Measurements from ENCODE around the gene CD82.

CD82 gene

DNA sequence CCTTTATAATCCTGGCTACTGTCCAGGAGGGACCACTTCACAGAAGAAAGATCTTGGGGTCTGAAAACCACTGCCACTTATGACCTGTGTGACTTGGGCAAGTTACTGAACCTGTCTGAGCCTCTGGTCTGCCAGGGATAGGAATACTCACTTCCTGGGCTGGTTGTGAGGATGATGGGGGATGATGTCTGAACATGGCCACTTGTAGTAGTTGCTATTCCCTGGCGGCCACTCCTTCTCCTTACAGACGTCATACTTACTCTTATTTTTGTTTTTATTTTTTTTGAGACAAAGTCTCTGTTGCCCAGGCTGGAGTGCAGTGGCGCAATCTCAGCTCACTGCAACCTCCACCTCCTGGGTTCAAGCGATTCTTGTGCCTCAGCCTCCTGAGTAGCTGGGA lies 26.1 kb downstream of the CD82 start:
- Histone ChIP-seq H3K4me1 (ENCODE audit: control insufficient read depth, insufficient read depth, low read length) (peaks cover 4% of the 10 kb centered on the region; the same call in 1 of the 2 replicates), H3K27ac (ENCODE audit: low read length) (no peak overlapping the region), H3K36me3 (ENCODE audit: control insufficient read depth, insufficient read depth, low read length) (no peaks in the 10 kb centered on the region), H3K27me3 (ENCODE audit: control insufficient read depth, insufficient read depth, low read length) (no peaks in the 10 kb centered on the region), H3K9me3 (ENCODE audit: control insufficient read depth, insufficient read depth, low read length) (no peaks in the 10 kb centered on the region), H3K4me3 (ENCODE audit: low read length) (no peak overlapping the region)
- no peak for DNase-seq (ENCODE audit: low read depth, low spot score)
- WGBS (ENCODE audit: insufficient coverage, insufficient read length), result no CpG with 5 or more reads among the region's 4 CpGs

GRCh38 chr11:44592125-44592940 lies 26.9 kb downstream of the CD82 start:
- Histone ChIP-seq H3K4me1 (ENCODE audit: control insufficient read depth, insufficient read depth, low read length) (peaks cover 3% of the 10 kb centered on the region; the same call in 1 of the 2 replicates), H3K27me3 (ENCODE audit: control insufficient read depth, insufficient read depth, low read length) (no peaks in the 10 kb centered on the region), H3K4me3 (ENCODE audit: low read length) (no peak overlapping the region), H3K9me3 (ENCODE audit: control insufficient read depth, insufficient read depth, low read length) (no peaks in the 10 kb centered on the region), H3K36me3 (ENCODE audit: control insufficient read depth, insufficient read depth, low read length) (no peaks in the 10 kb centered on the region), H3K27ac (ENCODE audit: low read length) (no peak overlapping the region)
- DNase-seq (ENCODE audit: low read depth, low spot score), result no peak
- WGBS (ENCODE audit: insufficient coverage, insufficient read length), result no CpG with 5 or more reads among the region's 13 CpGs

- Histone ChIP-seq H3K9me3 (ENCODE audit: control insufficient read depth, insufficient read depth, low read length) (no peaks in the 10 kb centered on the region), H3K4me3 (ENCODE audit: low read length) (no peak overlapping the region), H3K27ac (ENCODE audit: low read length) (no peak overlapping the region), H3K27me3 (ENCODE audit: control insufficient read depth, insufficient read depth, low read length) (no peaks in the 10 kb centered on the region), H3K4me1 (ENCODE audit: control insufficient read depth, insufficient read depth, low read length) (peaks cover 2% of the 10 kb centered on the region; the same call in 1 of the 2 replicates), H3K36me3 (ENCODE audit: control insufficient read depth, insufficient read depth, low read length) (no peaks in the 10 kb centered on the region)
- no peak for DNase-seq (ENCODE audit: low read depth, low spot score)
- no CpG with 5 or more reads among the region's 8 CpGs for WGBS (ENCODE audit: insufficient coverage, insufficient read length)
These were observed 27.8 kb downstream of the CD82 start for GRCh38 chr11:44593251-44593650.

GRCh38 chr11:44595006-44595405 lies 29.5 kb downstream of the CD82 start:
- no CpG with 5 or more reads among the region's 6 CpGs for WGBS (ENCODE audit: insufficient coverage, insufficient read length)
- DNase-seq (ENCODE audit: low read depth, low spot score), result no peak
- no peak overlapping the region for H3K4me3 ChIP-seq (ENCODE audit: low read length)
- H3K4me1 ChIP-seq (ENCODE audit: control insufficient read depth, insufficient read depth, low read length), result peaks cover 2% of the 10 kb centered on the region; the same call in 1 of the 2 replicates
- no peaks in the 10 kb centered on the region for H3K36me3 ChIP-seq (ENCODE audit: control insufficient read depth, insufficient read depth, low read length)
- no peaks in the 10 kb centered on the region for H3K9me3 ChIP-seq (ENCODE audit: control insufficient read depth, insufficient read depth, low read length)
- H3K27ac ChIP-seq (ENCODE audit: low read length), result no peak overlapping the region
- H3K27me3 ChIP-seq (ENCODE audit: control insufficient read depth, insufficient read depth, low read length), result no peaks in the 10 kb centered on the region

DNA sequence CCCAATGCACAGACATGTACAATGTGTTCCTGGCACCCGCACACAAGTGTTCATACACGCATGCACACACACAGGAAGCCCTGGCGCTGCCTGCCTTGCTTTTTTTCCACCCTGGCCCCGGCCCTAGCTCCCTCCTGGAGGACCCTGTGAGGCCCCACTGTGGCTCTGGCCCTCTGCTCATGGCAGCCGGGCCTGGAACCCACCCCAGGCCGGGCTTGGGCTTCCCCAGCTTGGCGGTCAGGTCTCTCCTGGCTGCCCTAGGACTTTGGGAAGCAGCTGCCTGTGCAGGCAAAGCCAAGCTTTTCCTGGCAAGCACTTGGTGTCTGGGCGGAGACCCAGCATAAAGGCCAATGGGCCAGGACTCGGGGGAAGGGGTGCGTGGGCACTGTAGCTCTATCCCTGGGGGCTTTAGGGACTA lies 30.5 kb downstream of the CD82 start:
- Histone ChIP-seq H3K27ac (ENCODE audit: low read length) (no peak overlapping the region), H3K4me1 (ENCODE audit: control insufficient read depth, insufficient read depth, low read length) (peaks cover 2% of the 10 kb centered on the region; the same call in 1 of the 2 replicates), H3K27me3 (ENCODE audit: control insufficient read depth, insufficient read depth, low read length) (no peaks in the 10 kb centered on the region), H3K9me3 (ENCODE audit: control insufficient read depth, insufficient read depth, low read length) (no peaks in the 10 kb centered on the region), H3K36me3 (ENCODE audit: control insufficient read depth, insufficient read depth, low read length) (no peaks in the 10 kb centered on the region), H3K4me3 (ENCODE audit: low read length) (no peak overlapping the region)
- no peak for DNase-seq (ENCODE audit: low read depth, low spot score)
- WGBS (ENCODE audit: insufficient coverage, insufficient read length), result no CpG with 5 or more reads among the region's 10 CpGs

DNA sequence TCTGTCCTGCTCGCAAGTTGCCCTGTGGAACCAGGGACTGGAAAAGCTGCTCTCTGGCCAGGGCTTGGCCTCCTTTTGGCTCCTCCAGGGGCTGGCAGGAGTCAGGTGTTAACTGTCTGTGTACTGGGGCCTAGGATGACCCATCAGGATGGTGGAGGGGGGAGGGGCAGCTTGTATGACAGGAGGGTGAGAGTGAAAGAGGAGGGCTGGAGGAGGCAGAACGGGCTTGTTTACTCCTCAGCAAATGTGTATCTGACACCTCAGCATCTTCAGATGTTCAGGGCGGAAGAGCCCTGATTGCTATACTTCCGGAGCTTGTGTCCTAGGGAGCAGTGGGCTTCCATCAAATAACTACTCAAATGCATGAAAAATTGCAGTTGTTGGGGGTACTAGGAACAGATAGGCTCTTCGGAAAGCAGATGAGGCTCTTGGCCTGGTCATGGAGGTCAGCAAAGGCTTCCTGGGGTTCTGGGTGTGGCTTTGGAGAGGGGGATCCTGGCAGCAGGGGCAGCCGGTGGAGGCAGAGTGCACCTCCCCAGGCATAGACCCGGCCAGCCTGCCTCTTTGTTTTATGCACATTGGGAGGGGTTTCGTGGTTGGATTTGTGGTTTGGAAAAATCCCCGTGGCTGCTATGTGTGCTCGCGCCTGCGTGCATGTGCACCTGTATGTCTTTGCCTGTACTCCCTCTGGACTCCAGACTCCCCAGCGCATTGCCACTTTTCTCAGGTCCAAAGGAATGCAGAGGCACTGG lies 31.2 kb downstream of the CD82 start:
- H3K27me3 ChIP-seq (ENCODE audit: control insufficient read depth, insufficient read depth, low read length), result no peaks in the 10 kb centered on the region
- peaks cover 2% of the 10 kb centered on the region; the same call in 1 of the 2 replicates for H3K4me1 ChIP-seq (ENCODE audit: control insufficient read depth, insufficient read depth, low read length)
- H3K36me3 ChIP-seq (ENCODE audit: control insufficient read depth, insufficient read depth, low read length), result no peaks in the 10 kb centered on the region
- DNase-seq (ENCODE audit: low read depth, low spot score), result no peak
- H3K27ac ChIP-seq (ENCODE audit: low read length), result no peak overlapping the region
- WGBS (ENCODE audit: insufficient coverage, insufficient read length), result no CpG with 5 or more reads among the region's 13 CpGs
- no peak overlapping the region for H3K4me3 ChIP-seq (ENCODE audit: low read length)
- no peaks in the 10 kb centered on the region for H3K9me3 ChIP-seq (ENCODE audit: control insufficient read depth, insufficient read depth, low read length)

GRCh38 chr11:44597358-44598012 lies 32.0 kb downstream of the CD82 start:
- no peak for DNase-seq (ENCODE audit: low read depth, low spot score)
- Histone ChIP-seq H3K36me3 (ENCODE audit: control insufficient read depth, insufficient read depth, low read length) (no peaks in the 10 kb centered on the region), H3K4me3 (ENCODE audit: low read length) (no peak overlapping the region), H3K4me1 (ENCODE audit: control insufficient read depth, insufficient read depth, low read length) (peaks cover 2% of the 10 kb centered on the region; the same call in 1 of the 2 replicates), H3K9me3 (ENCODE audit: control insufficient read depth, insufficient read depth, low read length) (no peaks in the 10 kb centered on the region), H3K27ac (ENCODE audit: low read length) (no peak overlapping the region), H3K27me3 (ENCODE audit: control insufficient read depth, insufficient read depth, low read length) (no peaks in the 10 kb centered on the region)
- WGBS (ENCODE audit: insufficient coverage, insufficient read length), result no CpG with 5 or more reads among the region's 5 CpGs

- WGBS (ENCODE audit: insufficient coverage, insufficient read length), result no CpG with 5 or more reads among the region's 1 CpG
- no peak for DNase-seq (ENCODE audit: low read depth, low spot score)
- H3K9me3 ChIP-seq (ENCODE audit: control insufficient read depth, insufficient read depth, low read length), result no peaks in the 10 kb centered on the region
- H3K4me1 ChIP-seq (ENCODE audit: control insufficient read depth, insufficient read depth, low read length), result peaks cover 2% of the 10 kb centered on the region; the same call in 1 of the 2 replicates
- H3K36me3 ChIP-seq (ENCODE audit: control insufficient read depth, insufficient read depth, low read length), result no peaks in the 10 kb centered on the region
- no peak overlapping the region for H3K4me3 ChIP-seq (ENCODE audit: low read length)
- no peaks in the 10 kb centered on the region for H3K27me3 ChIP-seq (ENCODE audit: control insufficient read depth, insufficient read depth, low read length)
- no peak overlapping the region for H3K27ac ChIP-seq (ENCODE audit: low read length)
These were observed 33.4 kb downstream of the CD82 start for GRCh38 chr11:44598831-44599230.

DNA sequence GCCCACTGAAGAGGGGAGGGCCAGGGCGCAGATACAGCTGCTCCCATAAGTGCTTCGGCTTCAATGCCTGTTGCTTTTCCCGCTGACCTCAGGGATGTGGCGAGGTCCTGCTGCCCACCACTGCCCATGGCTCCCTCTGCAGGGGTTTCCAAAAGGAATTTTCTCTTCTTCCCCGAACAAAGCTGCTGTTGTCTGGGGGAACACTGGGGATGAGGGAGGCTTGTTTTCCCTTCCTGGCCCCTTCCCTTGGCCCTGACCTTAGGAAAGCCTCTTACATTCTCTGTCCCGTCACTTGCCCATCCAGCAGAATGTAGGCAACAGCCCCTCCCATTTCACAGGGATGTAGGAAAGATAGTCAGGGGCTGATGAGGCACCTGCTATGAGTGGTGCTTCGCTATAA lies 34.8 kb downstream of the CD82 start:
- no peak overlapping the region for H3K27ac ChIP-seq (ENCODE audit: low read length)
- no peaks in the 10 kb centered on the region for H3K9me3 ChIP-seq (ENCODE audit: control insufficient read depth, insufficient read depth, low read length)
- DNase-seq (ENCODE audit: low read depth, low spot score), result no peak
- no peaks in the 10 kb centered on the region for H3K27me3 ChIP-seq (ENCODE audit: control insufficient read depth, insufficient read depth, low read length)
- no peaks in the 10 kb centered on the region for H3K36me3 ChIP-seq (ENCODE audit: control insufficient read depth, insufficient read depth, low read length)
- WGBS (ENCODE audit: insufficient coverage, insufficient read length), result no CpG with 5 or more reads among the region's 7 CpGs
- H3K4me1 ChIP-seq (ENCODE audit: control insufficient read depth, insufficient read depth, low read length), result peaks cover 2% of the 10 kb centered on the region; the same call in 1 of the 2 replicates
- no peak overlapping the region for H3K4me3 ChIP-seq (ENCODE audit: low read length)

GRCh38 chr11:44600839-44601383 lies 35.4 kb downstream of the CD82 start:
- no peaks in the 10 kb centered on the region for H3K36me3 ChIP-seq (ENCODE audit: control insufficient read depth, insufficient read depth, low read length)
- H3K9me3 ChIP-seq (ENCODE audit: control insufficient read depth, insufficient read depth, low read length), result no peaks in the 10 kb centered on the region
- no peak for DNase-seq (ENCODE audit: low read depth, low spot score)
- WGBS (ENCODE audit: insufficient coverage, insufficient read length), result no CpG with 5 or more reads among the region's 10 CpGs
- no peak overlapping the region for H3K4me3 ChIP-seq (ENCODE audit: low read length)
- peaks cover 2% of the 10 kb centered on the region; the same call in 1 of the 2 replicates for H3K4me1 ChIP-seq (ENCODE audit: control insufficient read depth, insufficient read depth, low read length)
- no peaks in the 10 kb centered on the region for H3K27me3 ChIP-seq (ENCODE audit: control insufficient read depth, insufficient read depth, low read length)
- no peak overlapping the region for H3K27ac ChIP-seq (ENCODE audit: low read length)

Data from iPS DF 6.9 (cell line).